Pancreas (tissue), 10 donors: ENCODE measurements around the gene PTAFR. TPM values are rescaled to one million over a fixed set of nuclear protein-coding genes. Genes with fewer than 3 reads are reported as not detected.
A peak's percentile ranks its signal among the peaks of the same experiment; 100 is the strongest.

Experiments used
- ATAC-seq, 4 donors: fragments of 200-7000 bp; cut with Tn5 transposase; one replicate each; pipeline versions ENCODE4 v1.8.0 to v1.9.1; 2020; ENCODE audit warnings: mild to moderate bottlenecking in 4 of 4, moderate library complexity in 4 of 4
- DNase-seq, 6 donors: peaks; one replicate each; pipeline ENCODE4 v3.0.0-alpha.2; 2020
- FAIRE-seq: peaks from 2 replicates; lab custom pipeline; 2012; peaks lifted over from hg19 to GRCh38; lab: Jason Lieb, UNC
- H3K27ac ChIP-seq, 4 donors: fragments of 200-600 bp; sonication (generic); 1 replicate in 3 of 4; 2 replicates in 1 of 4; pipeline versions ENCODE4 v1.5.0 to v1.8.0; 2020
- H3K27me3 ChIP-seq, 4 donors: fragments of 200-600 bp; one replicate each; pipeline ENCODE4 v1.8.0; 2021
- H3K36me3 ChIP-seq, 3 donors: fragments of 200-600 bp; sonication (generic) in 1 of 3; one replicate each; pipeline versions ENCODE4 v1.5.0 to v1.8.0; 2020 to 2021
- H3K4me1 ChIP-seq, 3 donors: fragments of 200-600 bp; one replicate each; pipeline ENCODE4 v1.8.0; 2021
- H3K4me3 ChIP-seq, 4 donors: fragments of 200-600 bp; sonication (generic) in 2 of 4; one replicate each; pipeline versions ENCODE4 v1.5.0 to v1.8.0; 2020 to 2021
- H3K9me3 ChIP-seq, 4 donors: fragments of 200-600 bp; one replicate each; pipeline ENCODE4 v1.8.0; 2021
- WGBS, 2 donors: extraction: QIAGEN DNeasy Blood & Tissue Kit; methylation state at CpG; one replicate each; pipeline ENCODE4 v1.1.7; 2013; 5-methylcytosine and 5-hydroxymethylcytosine counted together
- intact Hi-C, 3 donors: fragments of 100-400 bp; cut with DNase I; formaldehyde crosslinking; loops; one replicate each; pipeline versions ENCODE4 v1.11.1 to v1.14.2; 2022
- polyA plus RNA-seq, 2 donors: library from polyadenylated mRNA; stranded (reverse); fragments of 200-250 nt; gene quantifications; one replicate each; pipeline ENCODE4 v1.2.3, GENCODE V29; 2013
- total RNA-seq, 6 donors: library from RNA; stranded (reverse); fragmentation: NEBNext Ultra II Directional in 4 of 6; extraction: Animal tissue kit (Norgen Biotek cat#: 25700) in 4 of 6; gene quantifications; one replicate each; pipeline versions ENCODE4 v1.2.1 to v1.2.4, GENCODE V29; 2021 to 2023
- TF ChIP-seq, protein P1 (sequence below), 4 donors: fragments of 200-600 bp; sonication (generic) in 3 of 4; IDR thresholded peaks; one replicate each; pipeline versions ENCODE4 v1.5.0 to v1.8.0; 2021; ENCODE audit warnings: antibody characterized with exemption in 4 of 4
- donor health status: healthy with polysubstance abuse.
- donor health status: DM: no; HTN: no; CAD: no; lungs with moderate emphysema.
- donor health status: DM: no; HTN: no; CAD: no.
- donor health status: control.
- donor health status: control.
- donor health status: Bipolar disorder and iron deficiency.
- donor health status: DM: yes; HTN: yes; CAD: no.
- donor health status: DM: no; HTN: no; CAD: no.
- donor health status: DM: no; HTN: no; CAD: no.
- donor health status: DM: yes; HTN: yes; CAD: no.

The PTAFR gene
- total and polyA plus RNA-seq, 8 donors, result 0.37 to 13.7 (median 0.92) TPM

DNA sequence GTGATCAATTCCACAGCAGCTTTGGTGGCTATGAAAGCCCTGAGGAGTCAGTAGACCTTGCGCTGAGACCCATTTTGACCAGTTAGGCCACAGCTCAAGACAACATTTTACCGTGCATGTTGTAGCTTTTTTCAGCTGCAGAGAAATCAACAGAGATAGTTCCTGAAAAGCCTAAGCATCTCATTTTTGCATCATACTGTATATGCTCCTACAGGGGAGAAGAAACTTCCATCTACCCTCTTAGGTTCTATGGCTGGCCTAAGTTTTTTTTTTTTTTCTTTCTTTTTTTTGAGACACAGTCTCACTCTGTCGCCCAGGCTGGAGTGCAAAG is 63.3 kb downstream of the PTAFR start:
- FAIRE-seq (no peak), DNase-seq (no peak), ATAC-seq (no peak)
- 69 to 79% methylated on average over 3 of the region's 3 CpGs for WGBS, 2 donors
- Histone ChIP-seq H3K27me3 (no peaks in the 10 kb centered on the region), H3K9me3 (no peaks in the 10 kb centered on the region), H3K4me3 (no peak overlapping the region), H3K36me3 (no peaks in the 10 kb centered on the region), H3K4me1 (no peaks in the 10 kb centered on the region), H3K27ac (no peak overlapping the region)
- intact Hi-C loops, result no loop called here
- TF ChIP-seq, protein P1, sequence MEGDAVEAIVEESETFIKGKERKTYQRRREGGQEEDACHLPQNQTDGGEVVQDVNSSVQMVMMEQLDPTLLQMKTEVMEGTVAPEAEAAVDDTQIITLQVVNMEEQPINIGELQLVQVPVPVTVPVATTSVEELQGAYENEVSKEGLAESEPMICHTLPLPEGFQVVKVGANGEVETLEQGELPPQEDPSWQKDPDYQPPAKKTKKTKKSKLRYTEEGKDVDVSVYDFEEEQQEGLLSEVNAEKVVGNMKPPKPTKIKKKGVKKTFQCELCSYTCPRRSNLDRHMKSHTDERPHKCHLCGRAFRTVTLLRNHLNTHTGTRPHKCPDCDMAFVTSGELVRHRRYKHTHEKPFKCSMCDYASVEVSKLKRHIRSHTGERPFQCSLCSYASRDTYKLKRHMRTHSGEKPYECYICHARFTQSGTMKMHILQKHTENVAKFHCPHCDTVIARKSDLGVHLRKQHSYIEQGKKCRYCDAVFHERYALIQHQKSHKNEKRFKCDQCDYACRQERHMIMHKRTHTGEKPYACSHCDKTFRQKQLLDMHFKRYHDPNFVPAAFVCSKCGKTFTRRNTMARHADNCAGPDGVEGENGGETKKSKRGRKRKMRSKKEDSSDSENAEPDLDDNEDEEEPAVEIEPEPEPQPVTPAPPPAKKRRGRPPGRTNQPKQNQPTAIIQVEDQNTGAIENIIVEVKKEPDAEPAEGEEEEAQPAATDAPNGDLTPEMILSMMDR (IDR thresholded peaks at IDR 0.05), result no peak

DNA sequence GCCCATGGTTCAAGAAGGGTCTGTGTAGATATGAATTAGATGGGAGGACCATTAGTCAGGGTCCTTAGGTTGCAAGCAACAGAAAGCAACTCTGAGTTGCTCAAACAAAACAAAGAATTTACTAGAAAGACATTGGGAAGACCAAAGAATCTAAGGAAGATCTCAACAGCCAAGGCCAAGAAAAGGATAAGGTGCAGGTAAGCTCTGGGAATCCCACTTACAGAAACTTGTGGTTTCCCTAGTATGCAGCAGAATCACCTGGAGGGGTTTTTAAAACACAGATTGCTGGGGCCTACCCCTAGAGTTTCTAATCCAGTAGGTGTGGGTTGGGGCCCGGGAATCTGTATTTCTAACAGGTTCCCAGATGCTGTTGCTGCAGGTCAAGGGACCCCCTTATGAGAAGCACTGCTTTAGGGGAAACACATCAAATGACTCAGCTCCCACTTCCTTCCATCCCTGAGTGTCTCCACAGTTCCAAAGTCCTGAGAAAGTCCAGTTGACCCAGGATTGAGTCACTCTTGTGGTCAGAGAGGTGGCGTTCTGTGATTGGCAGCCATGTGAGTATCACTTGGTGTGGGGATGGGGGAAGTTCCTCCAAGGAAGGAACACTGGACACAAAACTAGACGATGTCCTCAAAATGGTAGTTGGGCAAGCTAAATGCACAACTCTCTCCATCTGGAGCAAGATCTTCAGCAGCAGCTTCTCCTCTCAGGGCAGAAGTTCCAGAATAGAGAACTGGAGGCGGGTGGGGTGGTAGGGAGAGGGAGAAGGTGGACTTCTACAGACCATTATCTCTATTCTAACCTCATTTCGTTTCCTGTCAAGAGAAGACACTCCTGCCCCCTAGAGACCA is 63.9 kb downstream of the PTAFR start:
- Histone ChIP-seq H3K27ac (no peak overlapping the region), H3K4me1 (no peaks in the 10 kb centered on the region), H3K4me3 (no peak overlapping the region), H3K9me3 (no peaks in the 10 kb centered on the region), H3K27me3 (no peaks in the 10 kb centered on the region), H3K36me3 (no peaks in the 10 kb centered on the region)
- ATAC-seq, result peak in 3 of 4 donors; percentile 29 to 65 (median 58)
- intact Hi-C loops, result no loop called here
- DNase-seq, result peak in 1 of 6 donors; percentile 32
- WGBS, 2 donors, result 71 to 75% methylated on average over 5 of the region's 5 CpGs
- TF ChIP-seq, protein P1 (IDR thresholded peaks at IDR 0.05), result no peak
- no peak for FAIRE-seq

DNA sequence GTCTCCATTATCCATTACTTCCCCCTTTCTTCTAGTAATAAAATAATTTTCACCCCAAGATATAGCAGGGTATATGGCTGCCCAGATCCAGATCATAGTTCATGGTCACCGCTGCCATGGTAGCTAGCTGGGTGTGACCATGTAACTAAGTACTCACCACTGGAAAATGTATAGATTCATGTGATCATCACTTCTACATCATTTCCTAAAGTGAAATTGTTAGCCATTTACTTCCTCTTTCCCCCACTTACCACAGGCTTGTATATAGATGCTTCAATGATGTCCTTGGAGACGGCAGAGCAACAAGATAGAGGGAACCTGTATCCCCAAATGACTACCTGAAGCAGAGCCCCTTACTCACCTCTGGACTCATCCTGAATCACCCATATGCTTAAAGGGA is 65.3 kb downstream of the PTAFR start:
- DNase-seq (no peak), ATAC-seq (peak in 2 of 4 donors; percentile 31 to 32), FAIRE-seq (no peak)
- Histone ChIP-seq H3K4me1 (no peaks in the 10 kb centered on the region), H3K27me3 (no peaks in the 10 kb centered on the region), H3K36me3 (no peaks in the 10 kb centered on the region), H3K27ac (peak overlapping the region in 2 of 4 donors; percentile 33 to 60), H3K4me3 (no peak overlapping the region), H3K9me3 (no peaks in the 10 kb centered on the region)
- intact Hi-C loops, result no loop called here
- WGBS, 2 donors, result 81 to 88% methylated on average over 2 of the region's 2 CpGs
- TF ChIP-seq, protein P1 (IDR thresholded peaks at IDR 0.05), result no peak

DNA sequence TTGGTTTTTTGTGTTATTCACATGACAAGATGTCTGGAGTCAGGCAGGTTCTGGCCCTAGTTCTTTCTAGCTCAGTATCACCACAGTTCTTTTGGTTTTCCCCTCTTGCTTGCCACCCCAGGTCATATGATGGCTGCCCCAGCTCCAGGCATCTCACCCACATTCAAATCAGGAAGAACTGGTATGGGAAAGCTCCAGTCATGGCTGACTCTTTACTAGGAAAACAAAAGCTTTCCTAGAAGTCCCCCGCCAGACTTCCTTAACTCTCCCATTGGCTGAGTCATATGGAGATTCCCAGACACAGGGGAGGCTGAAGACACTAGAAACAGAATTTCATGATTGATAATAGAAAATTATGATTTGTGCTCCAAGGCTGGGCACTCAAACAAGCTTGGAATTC is 65.9 kb downstream of the PTAFR start:
- ATAC-seq (peak in 1 of 4 donors; percentile 28), DNase-seq (no peak), FAIRE-seq (no peak)
- no peak overlapping the region for H3K4me3 ChIP-seq
- H3K9me3 ChIP-seq, result no peaks in the 10 kb centered on the region
- intact Hi-C loops, result no loop called here
- peak overlapping the region in 2 of 4 donors; percentile 33 to 60 for H3K27ac ChIP-seq
- H3K4me1 ChIP-seq, result no peaks in the 10 kb centered on the region
- no peaks in the 10 kb centered on the region for H3K27me3 ChIP-seq
- TF ChIP-seq, protein P1 (IDR thresholded peaks at IDR 0.05), result no peak
- no peaks in the 10 kb centered on the region for H3K36me3 ChIP-seq
- 78 to 86% methylated on average over 1 of the region's 1 CpG for WGBS, 2 donors

DNA sequence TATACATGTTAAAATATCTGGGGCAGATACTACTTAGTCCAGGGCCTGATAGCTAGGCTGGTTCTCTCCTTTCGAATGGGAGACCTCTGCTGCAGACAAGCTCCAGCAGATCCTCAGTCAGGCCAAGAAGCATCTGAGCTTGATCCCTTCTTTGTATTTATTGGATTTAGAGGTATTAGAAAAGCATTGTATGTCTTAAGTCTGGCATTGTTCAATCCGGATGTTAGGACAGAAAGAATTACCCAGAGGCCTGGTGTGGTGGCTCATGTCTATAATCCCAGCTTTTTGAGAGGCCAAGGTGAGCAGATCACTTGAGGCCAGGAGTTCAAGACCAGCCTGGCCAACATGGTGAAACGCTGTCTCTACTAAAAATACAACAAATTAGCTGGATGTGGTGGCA is 66.9 kb downstream of the PTAFR start:
- TF ChIP-seq, protein P1 (IDR thresholded peaks at IDR 0.05), result no peak
- WGBS, 2 donors, result 73 to 79% methylated on average over 3 of the region's 3 CpGs
- no peak for DNase-seq
- Histone ChIP-seq H3K27me3 (no peaks in the 10 kb centered on the region), H3K27ac (no peak overlapping the region), H3K4me3 (no peak overlapping the region), H3K9me3 (no peaks in the 10 kb centered on the region), H3K36me3 (no peaks in the 10 kb centered on the region), H3K4me1 (no peaks in the 10 kb centered on the region)
- no peak for ATAC-seq
- FAIRE-seq, result no peak
- intact Hi-C loops, result loop anchor here in 1 of 3 donors (10.0 kb wide), 1 partner anchor 95 kb away; no protein-coding TSS in a partner anchor
